Activated T-cell treated with anti-CD3 and anti-CD28 coated beads, Interleukin-2, amount 50 U/mL, for 72 hours (primary cell): ENCODE results near the gene ASL. TPM values are rescaled to one million over a fixed set of nuclear protein-coding genes. Genes with fewer than 3 reads are reported as not detected.
"Not testable (repeated sequence)": the region's sequence is repeated elsewhere in the genome, so short reads cannot be mapped to it uniquely, and the experiment has no call there.

Experiments used
- ATAC-seq, 2 donors: fragments of 150-1000 bp; cut with Tn5 transposase; replicated peaks in 1 of 2; 2 replicates each; pipeline ENCODE4 v1.10.0; 2021; ENCODE audit warnings: moderate library complexity in 2 of 2, mild to moderate bottlenecking in 1 of 2
- DNase-seq, 2 donors: peaks; one replicate each; pipeline ENCODE4 v3.0.0; 2021 to 2022; ENCODE audit warnings: mixed read lengths in 1 of 2
- H3K27ac Mint-ChIP-seq: one replicate; pipeline ENCODE4 v1.8.0; 2022; ENCODE audit warnings: mild to moderate bottlenecking, moderate library complexity, mixed read lengths
- H3K27me3 Mint-ChIP-seq: one replicate; pipeline ENCODE4 v1.8.0; 2022; ENCODE audit warnings: low read depth, mixed read lengths
- H3K36me3 Mint-ChIP-seq, 2 donors: one replicate each; pipeline ENCODE4 v1.8.0; 2022; ENCODE audit warnings: mixed read lengths in 2 of 2, mild to moderate bottlenecking in 1 of 2; ENCODE audit not compliant: insufficient read depth in 2 of 2
- H3K4me1 Mint-ChIP-seq: one replicate; pipeline ENCODE4 v1.8.0; 2022; ENCODE audit warnings: low read depth, mixed read lengths
- H3K4me3 Mint-ChIP-seq, 2 donors: one replicate each; pipeline ENCODE4 v1.8.0; 2022; ENCODE audit warnings: mild to moderate bottlenecking in 2 of 2, mixed read lengths in 2 of 2, moderate library complexity in 2 of 2
- H3K9me3 Mint-ChIP-seq, 2 donors: one replicate each; pipeline ENCODE4 v1.8.0; 2022; ENCODE audit warnings: mixed read lengths in 2 of 2
- total RNA-seq, 2 donors: library from RNA; stranded (reverse); gene quantifications; one replicate each; pipeline ENCODE4 v1.2.3, GENCODE V29; 2022

ASL gene
- total RNA-seq, 2 donors from 2014 or later = 13.8 to 16.6 TPM

GRCh38 chr7:66050990-66051448 is 24.6 kb upstream of the ASL start:
- no peak for ATAC-seq
- no peaks in the 10 kb centered on the region for H3K27me3 Mint-ChIP-seq

DNA sequence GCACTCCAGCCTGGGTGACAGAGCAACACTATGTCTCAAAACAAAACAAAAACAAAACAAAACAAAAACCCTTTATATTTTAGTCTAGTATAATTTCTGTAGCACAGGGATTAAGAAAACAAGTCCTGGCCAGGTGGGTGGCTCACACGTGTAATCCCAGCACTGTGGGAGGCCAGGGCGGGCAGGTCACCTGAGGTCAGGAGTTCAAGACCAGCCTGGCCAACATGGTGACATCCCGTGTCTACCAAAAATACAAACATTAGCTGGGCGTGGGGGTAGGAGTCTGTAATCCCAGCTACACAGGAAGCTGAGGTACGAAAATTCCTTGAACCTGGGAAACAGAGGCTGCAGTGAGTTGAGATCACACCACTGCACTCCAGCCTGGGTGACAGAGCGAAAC is 23.2 kb upstream of the ASL start:
- Mint-ChIP-seq H3K4me3 (no peak overlapping the region), H3K27ac (no peak overlapping the region), H3K4me1 (peaks cover 5% of the 10 kb centered on the region), H3K36me3 (no peaks in the 10 kb centered on the region), H3K27me3 (no peaks in the 10 kb centered on the region), H3K9me3 (no peaks in the 10 kb centered on the region)
- no peak for ATAC-seq
- DNase-seq = no peak

More at GRCh38 chr7:66050990-66051448, 24.6 kb upstream of the ASL start:
- Mint-ChIP-seq H3K36me3 (no peaks in the 10 kb centered on the region), H3K9me3 (no peaks in the 10 kb centered on the region), H3K4me3 (no peak overlapping the region), H3K4me1 (peaks cover 5% of the 10 kb centered on the region), H3K27ac (no peak overlapping the region)
- DNase-seq = no peak

- Mint-ChIP-seq H3K36me3 (no peaks in the 10 kb centered on the region), H3K4me1 (peaks cover 5% of the 10 kb centered on the region), H3K27ac (no peak overlapping the region), H3K27me3 (no peaks in the 10 kb centered on the region), H3K9me3 (no peaks in the 10 kb centered on the region), H3K4me3 (no peak overlapping the region)
- ATAC-seq (no peak), DNase-seq (no peak)
These were observed 21.6 kb upstream of the ASL start for GRCh38 chr7:66054063-66054462.

DNA sequence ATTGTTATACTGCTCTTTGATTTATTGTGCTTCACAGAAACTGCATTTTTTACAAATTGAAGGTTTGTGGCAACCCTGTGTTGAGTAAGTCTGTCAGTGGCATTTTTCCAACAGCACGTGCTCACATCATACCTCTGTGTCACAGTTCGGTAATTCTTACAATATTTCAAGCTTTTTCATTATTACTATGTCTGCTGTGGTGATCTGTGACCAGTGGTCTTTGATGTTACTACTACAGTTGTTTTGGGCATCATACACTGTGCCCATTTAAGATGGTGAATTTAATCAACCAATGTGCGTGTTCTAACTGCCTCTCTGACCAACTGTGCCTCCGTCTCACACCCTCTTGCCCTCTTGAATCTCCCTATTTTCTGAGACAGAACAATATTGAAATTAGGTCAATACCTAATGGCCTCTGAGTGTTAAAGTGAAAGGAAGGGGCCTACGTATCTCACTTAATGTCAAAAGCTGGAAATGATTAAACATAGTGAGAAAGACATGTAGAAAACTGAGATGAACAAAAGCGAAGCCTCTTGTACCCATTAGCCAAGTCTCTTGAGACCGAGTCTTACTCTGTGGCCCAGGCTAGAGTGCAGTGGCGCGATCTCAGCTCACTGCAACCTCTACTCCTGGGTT is 20.2 kb upstream of the ASL start:
- Mint-ChIP-seq H3K27ac (no peak overlapping the region), H3K36me3 (no peaks in the 10 kb centered on the region), H3K4me3 (peak overlapping the region in 1 of 2 donors; percentile 16), H3K4me1 (peaks cover 5% of the 10 kb centered on the region), H3K27me3 (no peaks in the 10 kb centered on the region), H3K9me3 (no peaks in the 10 kb centered on the region)
- ATAC-seq (peak; percentile 60 to 80), DNase-seq (no peak)

DNA sequence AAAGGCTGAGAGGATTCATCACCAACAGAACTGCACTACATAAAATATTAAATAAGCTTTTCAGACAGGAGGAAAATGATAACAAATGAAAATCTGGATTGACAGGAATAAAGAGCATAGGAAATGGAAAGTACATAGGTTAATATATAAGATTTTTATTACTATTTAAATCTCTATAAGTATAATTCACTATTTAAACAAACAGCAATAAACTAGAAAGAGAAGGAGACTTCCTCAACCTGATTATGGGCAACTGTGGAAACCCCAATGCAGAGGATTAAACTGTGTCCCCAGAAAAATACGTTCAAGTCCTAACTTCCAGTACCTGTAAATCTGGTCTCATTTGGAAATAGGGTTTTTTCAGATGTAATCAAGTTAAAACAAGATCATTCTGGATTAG is 14.8 kb upstream of the ASL start:
- no peak overlapping the region for H3K27ac Mint-ChIP-seq
- H3K4me1 Mint-ChIP-seq = no peaks in the 10 kb centered on the region
- H3K36me3 Mint-ChIP-seq = no peaks in the 10 kb centered on the region
- ATAC-seq (no peak), DNase-seq (no peak)
- no peaks in the 10 kb centered on the region for H3K27me3 Mint-ChIP-seq
- H3K9me3 Mint-ChIP-seq = no peaks in the 10 kb centered on the region
- H3K4me3 Mint-ChIP-seq = no peak overlapping the region

- no peak for ATAC-seq
These were observed 5.9 kb upstream of the ASL start for GRCh38 chr7:66069732-66070131.

DNA sequence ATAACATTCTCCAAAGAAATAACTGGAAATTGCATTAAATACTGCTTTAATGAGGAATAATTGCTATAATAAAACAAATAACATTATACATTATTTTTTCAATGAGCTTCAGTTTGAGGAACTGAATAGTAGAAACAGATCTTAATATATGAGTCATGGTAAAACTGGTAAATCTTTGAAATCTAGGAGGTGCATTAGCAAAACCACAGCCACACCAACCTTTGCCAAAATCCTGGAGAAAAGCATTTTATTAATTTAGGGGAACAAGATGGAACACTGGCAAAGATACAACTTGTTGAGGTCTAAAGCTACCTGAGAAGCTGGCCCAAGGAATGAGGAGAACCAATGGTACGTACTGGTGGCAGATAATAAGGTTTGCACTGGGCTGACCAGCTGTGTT is 5.4 kb upstream of the ASL start:
- H3K27ac Mint-ChIP-seq = no peak overlapping the region
- H3K4me1 Mint-ChIP-seq = peaks cover 2% of the 10 kb centered on the region
- H3K9me3 Mint-ChIP-seq = peaks cover 0 to 4% of the 10 kb centered on the region in 2 donors
- H3K27me3 Mint-ChIP-seq = no peaks in the 10 kb centered on the region
- H3K4me3 Mint-ChIP-seq = no peak overlapping the region
- no peaks in the 10 kb centered on the region for H3K36me3 Mint-ChIP-seq
- ATAC-seq (no peak), DNase-seq (no peak)

More at GRCh38 chr7:66069732-66070131, 5.9 kb upstream of the ASL start:
- DNase-seq = no peak
- Mint-ChIP-seq H3K27me3 (no peaks in the 10 kb centered on the region), H3K27ac (no peak overlapping the region), H3K4me1 (no peaks in the 10 kb centered on the region), H3K36me3 (no peaks in the 10 kb centered on the region), H3K9me3 (peaks cover 0 to 4% of the 10 kb centered on the region in 2 donors), H3K4me3 (no peak overlapping the region)

GRCh38 chr7:66072208-66072607 is 3.4 kb upstream of the ASL start:
- H3K36me3 Mint-ChIP-seq, H3K9me3 Mint-ChIP-seq, H3K27me3 Mint-ChIP-seq, ATAC-seq, DNase-seq, H3K27ac Mint-ChIP-seq, H3K4me3 Mint-ChIP-seq: not testable (repeated sequence)
- peaks cover 16% of the 10 kb centered on the region for H3K4me1 Mint-ChIP-seq

- Mint-ChIP-seq H3K4me3 (peak overlapping the region; percentile 86 to 90), H3K9me3 (no peaks in the 10 kb centered on the region), H3K36me3 (no peaks in the 10 kb centered on the region), H3K27me3 (no peaks in the 10 kb centered on the region), H3K27ac (peak overlapping the region; percentile 60), H3K4me1 (peaks cover 17% of the 10 kb centered on the region)
- ATAC-seq (no peak), DNase-seq (no peak)
These were observed 1.1 kb downstream of the ASL start for GRCh38 chr7:66076462-66077329.

DNA sequence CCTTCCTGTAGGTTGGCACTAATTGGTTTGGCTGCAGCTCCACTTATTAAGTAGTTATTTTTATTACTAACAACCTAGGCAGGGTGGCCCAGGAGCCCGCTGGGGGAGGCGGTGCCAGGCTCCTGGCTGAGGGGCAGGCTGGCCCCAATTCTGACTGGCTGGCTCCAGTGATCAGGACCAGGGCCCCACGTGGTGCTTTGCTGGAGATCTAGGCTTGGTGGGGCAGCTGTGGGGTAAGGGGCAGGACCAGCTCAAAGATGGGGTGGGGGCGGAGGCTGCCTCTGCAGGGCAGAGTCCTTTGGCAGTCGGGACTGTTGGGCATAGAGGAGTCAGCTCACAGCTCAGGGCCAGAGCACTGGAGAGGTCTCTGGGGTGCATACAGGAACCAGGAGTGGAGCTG is 2.4 kb downstream of the ASL start:
- no peak for DNase-seq

GRCh38 chr7:66082083-66082482 is 6.5 kb downstream of the ASL start:
- H3K4me1 Mint-ChIP-seq = peaks cover 2% of the 10 kb centered on the region
- H3K9me3 Mint-ChIP-seq = no peaks in the 10 kb centered on the region
- DNase-seq (no peak), ATAC-seq (no peak)
- peaks cover 0 to 1% of the 10 kb centered on the region in 2 donors for H3K36me3 Mint-ChIP-seq
- no peak overlapping the region for H3K27ac Mint-ChIP-seq
- no peaks in the 10 kb centered on the region for H3K27me3 Mint-ChIP-seq
- no peak overlapping the region for H3K4me3 Mint-ChIP-seq

More for the DNA sequence above, 2.4 kb downstream of the ASL start:
- H3K36me3 Mint-ChIP-seq = peaks cover 0 to 1% of the 10 kb centered on the region in 2 donors
- H3K4me3 Mint-ChIP-seq = peak overlapping the region; percentile 13 to 15
- peaks cover 17% of the 10 kb centered on the region for H3K4me1 Mint-ChIP-seq
- H3K9me3 Mint-ChIP-seq = no peaks in the 10 kb centered on the region
- no peak for ATAC-seq
- no peaks in the 10 kb centered on the region for H3K27me3 Mint-ChIP-seq
- H3K27ac Mint-ChIP-seq = no peak overlapping the region

GRCh38 chr7:66082886-66083415 is 7.3 kb downstream of the ASL start:
- Mint-ChIP-seq H3K4me3 (no peak overlapping the region), H3K9me3 (no peaks in the 10 kb centered on the region), H3K4me1 (no peaks in the 10 kb centered on the region), H3K27ac (no peak overlapping the region), H3K27me3 (no peaks in the 10 kb centered on the region), H3K36me3 (peaks cover 0 to 1% of the 10 kb centered on the region in 2 donors)
- DNase-seq (no peak), ATAC-seq (no peak)

- H3K27ac Mint-ChIP-seq = no peak overlapping the region
These were observed 8.1 kb downstream of the ASL start for GRCh38 chr7:66083677-66084076.

More at GRCh38 chr7:66083677-66084076, 8.1 kb downstream of the ASL start:
- no peaks in the 10 kb centered on the region for H3K4me1 Mint-ChIP-seq
- peaks cover 0 to 1% of the 10 kb centered on the region in 2 donors for H3K36me3 Mint-ChIP-seq
- no peaks in the 10 kb centered on the region for H3K9me3 Mint-ChIP-seq
- no peak overlapping the region for H3K4me3 Mint-ChIP-seq
- no peak for ATAC-seq
- no peaks in the 10 kb centered on the region for H3K27me3 Mint-ChIP-seq
- no peak for DNase-seq
